Measurements from ENCODE around the gene IFT27.

IFT27 gene

GRCh38 chr22:36724836-36725235 lies 51.1 kb downstream of the IFT27 start:
- DNase-seq (ENCODE audit: low spot score): no peak

- DNase-seq (ENCODE audit: low spot score): no peak
These were observed 53.9 kb downstream of the IFT27 start for GRCh38 chr22:36722055-36722454.

- DNase-seq (ENCODE audit: low spot score): no peak
These were observed 60.3 kb downstream of the IFT27 start for GRCh38 chr22:36715647-36716046.

GRCh38 chr22:36714110-36714509 lies 61.8 kb downstream of the IFT27 start:
- no peak for DNase-seq (ENCODE audit: low spot score)

- DNase-seq (ENCODE audit: low spot score): no peak
These were observed 62.5 kb downstream of the IFT27 start for GRCh38 chr22:36713436-36713835.
